SJSA1 (cell line): ENCODE results near the gene NCEH1. TPM values are rescaled to one million over a fixed set of nuclear protein-coding genes. Genes with fewer than 3 reads are reported as not detected.

ENCODE experiments used
- DNase-seq, 2 experiments: peaks; one replicate each; pipeline ENCODE4 v3.0.0-alpha.2; 2015 to 2020; ENCODE audit warnings: low spot score in 2 of 2, low read depth in 1 of 2
- H3K27ac ChIP-seq: fragments of 250-450 bp; sonication (Bioruptor Pico); 2 replicates; pipeline ENCODE4 v1.5.1; 2020; ENCODE audit warnings: mild to moderate bottlenecking, moderate library complexity
- H3K27me3 ChIP-seq: fragments of 250-450 bp; sonication (Bioruptor Pico); replicated peaks from 2 replicates; pipeline ENCODE4 v1.5.1; 2020; ENCODE audit warnings: mild to moderate bottlenecking, moderate library complexity
- H3K36me3 ChIP-seq: fragments of 250-450 bp; sonication (Bioruptor Pico); 2 replicates; pipeline ENCODE4 v1.5.1; 2020; ENCODE audit warnings: mild to moderate bottlenecking
- H3K4me1 ChIP-seq: fragments of 250-450 bp; sonication (Bioruptor Pico); replicated peaks from 2 replicates; pipeline ENCODE4 v1.6.1; 2021; ENCODE audit warnings: mild to moderate bottlenecking
- H3K4me3 ChIP-seq: fragments of 250-450 bp; sonication (Bioruptor Pico); 2 replicates; pipeline ENCODE4 v1.5.1; 2020; ENCODE audit warnings: mild to moderate bottlenecking
- H3K9me3 ChIP-seq: fragments of 250-450 bp; sonication (Bioruptor Pico); replicated peaks from 2 replicates; pipeline ENCODE4 v1.5.1; 2020; ENCODE audit warnings: mild to moderate bottlenecking
- total RNA-seq: library from RNA; depleted of rRNA; stranded (reverse); fragments of >200 nt; shearing (Covaris generic); gene quantifications from 2 replicates; pipeline ENCODE4 v1.2.3, GENCODE V29; 2014

Gene NCEH1
- total RNA-seq, 1 experiment from 2014 or later = 16.4 TPM

- H3K27ac ChIP-seq = 0 out of 2 replicates have a peak overlapping the region, but pooled peaks have one; percentile 21
- H3K27me3 ChIP-seq = no peaks in the 10 kb centered on the region
- H3K4me3 ChIP-seq = no peak overlapping the region
- H3K36me3 ChIP-seq = peaks cover 54% of the 10 kb centered on the region
- peaks cover 12% of the 10 kb centered on the region for H3K4me1 ChIP-seq
- H3K9me3 ChIP-seq = no peaks in the 10 kb centered on the region
- no peak for DNase-seq
These were observed 75.3 kb downstream of the NCEH1 start for GRCh38 chr3:172635588-172635987.

- no peak for DNase-seq
- no peak overlapping the region for H3K4me3 ChIP-seq
These were observed 75.9 kb downstream of the NCEH1 start for GRCh38 chr3:172634948-172635347.

GRCh38 chr3:172630316-172630715, 80.6 kb downstream of the NCEH1 start:
- H3K27ac ChIP-seq = no peak overlapping the region
- peaks cover 27% of the 10 kb centered on the region for H3K36me3 ChIP-seq
- peaks cover 42% of the 10 kb centered on the region for H3K4me1 ChIP-seq
- no peak for DNase-seq
- no peaks in the 10 kb centered on the region for H3K27me3 ChIP-seq
- H3K4me3 ChIP-seq = no peak overlapping the region
- no peaks in the 10 kb centered on the region for H3K9me3 ChIP-seq

More at GRCh38 chr3:172634948-172635347, 75.9 kb downstream of the NCEH1 start:
- Histone ChIP-seq H3K4me1 (peaks cover 16% of the 10 kb centered on the region), H3K27ac (0 out of 2 replicates have a peak overlapping the region, but pooled peaks have one; percentile 21), H3K27me3 (no peaks in the 10 kb centered on the region), H3K36me3 (peaks cover 54% of the 10 kb centered on the region), H3K9me3 (no peaks in the 10 kb centered on the region)

GRCh38 chr3:172629470-172629869, 81.4 kb downstream of the NCEH1 start:
- no peak overlapping the region for H3K4me3 ChIP-seq
- H3K27me3 ChIP-seq = no peaks in the 10 kb centered on the region
- peak in 1 of 2 experiments; percentile 47 for DNase-seq
- H3K4me1 ChIP-seq = peaks cover 45% of the 10 kb centered on the region
- no peaks in the 10 kb centered on the region for H3K9me3 ChIP-seq
- H3K36me3 ChIP-seq = peaks cover 18% of the 10 kb centered on the region
- peak overlapping the region; percentile 14 for H3K27ac ChIP-seq

- Histone ChIP-seq H3K9me3 (no peaks in the 10 kb centered on the region), H3K4me1 (peaks cover 63% of the 10 kb centered on the region), H3K4me3 (no peak overlapping the region), H3K27me3 (no peaks in the 10 kb centered on the region), H3K27ac (no peak overlapping the region), H3K36me3 (no peaks in the 10 kb centered on the region)
- no peak for DNase-seq
These were observed 83.6 kb downstream of the NCEH1 start for GRCh38 chr3:172627057-172627809.

GRCh38 chr3:172626021-172626640, 84.7 kb downstream of the NCEH1 start:
- Histone ChIP-seq H3K4me3 (no peak overlapping the region), H3K36me3 (no peaks in the 10 kb centered on the region), H3K4me1 (peaks cover 63% of the 10 kb centered on the region), H3K9me3 (no peaks in the 10 kb centered on the region), H3K27me3 (no peaks in the 10 kb centered on the region), H3K27ac (peak overlapping the region; percentile 49)
- DNase-seq = peak; percentile 55 to 62

GRCh38 chr3:172625404-172625803, 85.5 kb downstream of the NCEH1 start:
- Histone ChIP-seq H3K9me3 (no peaks in the 10 kb centered on the region), H3K36me3 (no peaks in the 10 kb centered on the region), H3K4me3 (no peak overlapping the region), H3K27me3 (no peaks in the 10 kb centered on the region), H3K27ac (peak overlapping the region; percentile 49), H3K4me1 (peaks cover 62% of the 10 kb centered on the region)
- no peak for DNase-seq

GRCh38 chr3:172624999-172625398, 85.9 kb downstream of the NCEH1 start:
- Histone ChIP-seq H3K36me3 (no peaks in the 10 kb centered on the region), H3K27me3 (no peaks in the 10 kb centered on the region), H3K9me3 (no peaks in the 10 kb centered on the region), H3K4me1 (peaks cover 57% of the 10 kb centered on the region), H3K4me3 (no peak overlapping the region), H3K27ac (peak overlapping the region; percentile 49)
- no peak for DNase-seq

- Histone ChIP-seq H3K4me3 (no peak overlapping the region), H3K4me1 (peaks cover 46% of the 10 kb centered on the region), H3K27me3 (no peaks in the 10 kb centered on the region), H3K9me3 (no peaks in the 10 kb centered on the region), H3K27ac (no peak overlapping the region), H3K36me3 (no peaks in the 10 kb centered on the region)
- DNase-seq = peak in 1 of 2 experiments; percentile 72
These were observed 87.8 kb downstream of the NCEH1 start for GRCh38 chr3:172622916-172623700.

GRCh38 chr3:172622156-172622555, 88.7 kb downstream of the NCEH1 start:
- no peak overlapping the region for H3K4me3 ChIP-seq

GRCh38 chr3:172617976-172618375, 92.9 kb downstream of the NCEH1 start:
- H3K36me3 ChIP-seq = no peaks in the 10 kb centered on the region
- no peak overlapping the region for H3K27ac ChIP-seq
- no peaks in the 10 kb centered on the region for H3K9me3 ChIP-seq
- DNase-seq = no peak
- no peak overlapping the region for H3K4me3 ChIP-seq
- peaks cover 7% of the 10 kb centered on the region for H3K4me1 ChIP-seq
- no peaks in the 10 kb centered on the region for H3K27me3 ChIP-seq

More at GRCh38 chr3:172622156-172622555, 88.7 kb downstream of the NCEH1 start:
- Histone ChIP-seq H3K4me1 (peaks cover 43% of the 10 kb centered on the region), H3K9me3 (no peaks in the 10 kb centered on the region), H3K36me3 (no peaks in the 10 kb centered on the region), H3K27ac (no peak overlapping the region), H3K27me3 (no peaks in the 10 kb centered on the region)
- DNase-seq = no peak

- no peaks in the 10 kb centered on the region for H3K9me3 ChIP-seq
- no peak overlapping the region for H3K4me3 ChIP-seq
- H3K27me3 ChIP-seq = no peaks in the 10 kb centered on the region
- no peaks in the 10 kb centered on the region; the same call in 1 of the 2 replicates for H3K4me1 ChIP-seq
- no peak overlapping the region for H3K27ac ChIP-seq
- no peak for DNase-seq
- H3K36me3 ChIP-seq = no peaks in the 10 kb centered on the region
These were observed 93.7 kb downstream of the NCEH1 start for GRCh38 chr3:172617013-172617706.

- H3K4me3 ChIP-seq = no peak overlapping the region
- no peaks in the 10 kb centered on the region; the same call in 1 of the 2 replicates for H3K4me1 ChIP-seq
- no peaks in the 10 kb centered on the region for H3K27me3 ChIP-seq
- no peak overlapping the region for H3K27ac ChIP-seq
- no peaks in the 10 kb centered on the region for H3K36me3 ChIP-seq
- no peaks in the 10 kb centered on the region for H3K9me3 ChIP-seq
- no peak for DNase-seq
These were observed 94.8 kb downstream of the NCEH1 start for GRCh38 chr3:172616031-172616461.
